GM12878 (cell line): ENCODE measurements around the gene ZNF3. TPM values are rescaled to one million over a fixed set of nuclear protein-coding genes. Genes with fewer than 3 reads are reported as not detected.

Experiments used
- CBFB ChIP-seq: IDR thresholded peaks from 2 replicates; pipeline ENCODE4 v1.6.1; 2016; ENCODE audit warnings: antibody characterized with exemption, low read depth
- CTCF ChIP-seq, 3 experiments: IDR thresholded peaks in 2 of 3; conservative IDR thresholded peaks in 1 of 3; 2 replicates each; pipeline ENCODE4 v1.5.1; 2011; ENCODE audit warnings: low read depth in 3 of 3, low read length in 3 of 3, mild to moderate bottlenecking in 3 of 3, control low read depth in 2 of 3, moderate library complexity in 2 of 3, inconsistent platforms in 1 of 3, mixed read lengths in 1 of 3; ENCODE audit not compliant: control insufficient read depth in 2 of 3, insufficient read depth in 1 of 3; ENCODE audit errors: extremely low read depth in 1 of 3
- IKZF2 ChIP-seq, 2 experiments: fragments of 450-650 bp; IDR thresholded peaks; 2 replicates each; pipeline ENCODE4 v1.6.1; 2017; ENCODE audit warnings: mild to moderate bottlenecking in 2 of 2, moderate library complexity in 2 of 2
- NFXL1 ChIP-seq: fragments of 450-650 bp; IDR thresholded peaks from 2 replicates; pipeline ENCODE4 v1.6.1; 2017; ENCODE audit warnings: antibody characterized with exemption, mild to moderate bottlenecking, borderline replicate concordance
- RAD51 ChIP-seq: fragments of 450-650 bp; IDR thresholded peaks from 2 replicates; pipeline ENCODE4 v1.6.1; 2016; ENCODE audit warnings: moderate library complexity, mild to moderate bottlenecking, inconsistent platforms
- SMAD5 ChIP-seq: IDR thresholded peaks from 2 replicates; pipeline ENCODE4 v1.6.1; 2016; ENCODE audit warnings: antibody characterized with exemption, low read depth
- SMARCA5 ChIP-seq: fragments of 450-650 bp; IDR thresholded peaks from 2 replicates; pipeline ENCODE4 v1.6.1; 2017; ENCODE audit warnings: mild to moderate bottlenecking
- SPI1 ChIP-seq: IDR thresholded peaks from 2 replicates; pipeline ENCODE4 v1.6.1; 2011; ENCODE audit warnings: low read depth, mild to moderate bottlenecking, low read length, moderate library complexity, borderline replicate concordance; ENCODE audit not compliant: insufficient read depth
- STAT1 ChIP-seq: fragments of 450-650 bp; conservative IDR thresholded peaks from 2 replicates; pipeline ENCODE4 v1.6.1; 2014; ENCODE audit warnings: antibody characterized with exemption, mild to moderate bottlenecking
- polyA plus RNA-seq, 11 experiments: library from polyadenylated mRNA; depleted of rRNA in 4 of 11; unstranded in 6 of 11; stranded (reverse) in 5 of 11; fragments of >200 nt; fragmentation: Nextera tagmentation in 4 of 11; fragmentation: Illumina TruSeq in 1 of 11; extraction: Ambion mirVana in 4 of 11; extraction: Trizol in 1 of 11; gene quantifications; 1 replicate in 1 of 11; 2 replicates in 10 of 11; pipeline versions ENCODE4 v1.2.1 to v1.2.3, GENCODE V29; 2011 to 2016; ENCODE audit warnings: inconsistent platforms in 2 of 11, missing spikeins in 2 of 11, low read depth in 1 of 11
- total RNA-seq, 4 experiments: library from RNA; depleted of rRNA in 3 of 4; stranded (reverse); fragments of >200 nt in 3 of 4; fragmentation: Illumina TruSeq in 1 of 4; extraction: Trizol in 1 of 4; gene quantifications; 2 replicates each; pipeline versions ENCODE4 v1.2.1 to v1.2.3, GENCODE V29; 2013 to 2021

Gene ZNF3
- total and polyA plus RNA-seq, 10 of the 15 experiments (the other 5 are each of a cell fraction or from before 2014, with no cell fraction given) = 17.2 to 37.4 (median 29.4) TPM

GRCh38 chr7:100119072-100119969, 37.8 kb upstream of the ZNF3 start, which contains the start of the genes CNPY4 and TAF6 (continued):
- TF ChIP-seq RAD51 (peak; percentile 94), SMARCA5 (no peak; the same call in 1 of the 2 replicates), SPI1 (no peak), NFXL1 (no peak), SMAD5 (no peak), IKZF2 (IDR thresholded peaks at IDR 0.05) (no peak), STAT1 (peak; percentile 54; the same call in 1 of the 2 replicates), CBFB (peak; percentile 66; the same call in 1 of the 2 replicates), CTCF (IDR thresholded peaks at IDR 0.05 in 2 of 3, conservative IDR thresholded peaks at IDR 0.05 in 1 of 3; ENCODE audit: control insufficient read depth in 2 of 3, extremely low read depth in 1 of 3, insufficient read depth in 1 of 3, low read depth in 3 of 3, low read length in 3 of 3) (no peak)
- TF ChIP-seq, all 136 proteins: peak for 49
